ENCODE data around the gene BMP7.

GRCh38 chr20:57124366-57124765 lies 142.1 kb downstream of the BMP7 start:
- TF ChIP-seq CTCF (IDR thresholded peaks at IDR 0.05; ENCODE audit: control extremely low read depth in 1 of 3, insufficient read depth in 1 of 3, low read depth in 1 of 3, low read length in 3 of 3), result no peak
- TF ChIP-seq USF2 (IDR thresholded peaks at IDR 0.05; ENCODE audit: low read length), result no peak
- TF ChIP-seq SIX5 (IDR thresholded peaks at IDR 0.05; ENCODE audit: low read depth, low read length), result no peak
- TF ChIP-seq SRF (IDR thresholded peaks at IDR 0.05; ENCODE audit: low read depth, low read length), result no peak

Data from H1 (cell line).